Activated CD4-positive, CD25-positive, alpha-beta regulatory T cell treated with anti-CD3 and anti-CD28 coated beads, Interleukin-2, amount 50 U/mL, for 24 hours (primary cell): ENCODE data around the gene ELMO1.

Experiments
- ATAC-seq, 2 donors: fragments of 150-1000 bp; cut with Tn5 transposase; one replicate each; pipeline ENCODE4 v1.10.0; 2021; ENCODE audit warnings: mild to moderate bottlenecking in 1 of 2, moderate library complexity in 1 of 2

Gene ELMO1

DNA sequence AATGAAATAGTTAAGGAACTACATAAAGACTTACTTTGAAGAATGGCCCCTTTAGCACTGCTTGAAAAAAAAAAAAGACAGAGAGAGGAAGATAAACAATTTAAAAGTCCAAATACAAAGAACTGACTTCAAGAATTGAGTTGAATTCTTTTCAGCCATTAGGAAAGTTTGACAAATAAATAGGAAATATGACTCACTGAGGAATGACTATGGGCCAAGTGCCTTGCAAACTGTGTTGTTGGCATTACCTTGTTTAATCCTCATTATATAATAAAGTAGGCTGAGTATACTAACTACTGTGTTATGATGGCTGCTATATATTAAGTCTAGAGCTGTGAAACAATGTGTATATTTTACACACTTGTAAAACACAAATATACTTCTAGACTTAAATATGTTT, 151.1 kb downstream of the ELMO1 start:
- peak in 1 of 2 donors; percentile 43 for ATAC-seq

GRCh38 chr7:37295401-37295800, 153.3 kb downstream of the ELMO1 start:
- no peak for ATAC-seq

DNA sequence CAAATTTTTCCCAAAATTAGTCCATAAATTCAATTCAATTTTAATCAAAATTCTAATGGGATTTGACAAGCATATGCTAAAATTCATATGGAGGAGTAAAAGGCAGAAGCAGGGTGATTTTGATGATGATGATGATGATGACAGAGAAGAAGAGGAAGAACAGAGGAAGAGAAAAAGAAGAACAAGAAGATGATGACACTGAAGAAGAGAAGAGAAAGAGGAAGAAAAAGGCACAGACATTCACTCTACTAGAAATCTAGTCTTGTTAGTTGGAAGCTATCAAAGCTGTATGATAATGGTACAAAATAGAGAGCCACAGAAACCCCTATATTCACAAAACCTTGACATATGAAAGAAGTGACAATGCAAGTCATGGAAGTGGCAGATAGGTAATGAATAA, 157.9 kb downstream of the ELMO1 start:
- no peak for ATAC-seq

DNA sequence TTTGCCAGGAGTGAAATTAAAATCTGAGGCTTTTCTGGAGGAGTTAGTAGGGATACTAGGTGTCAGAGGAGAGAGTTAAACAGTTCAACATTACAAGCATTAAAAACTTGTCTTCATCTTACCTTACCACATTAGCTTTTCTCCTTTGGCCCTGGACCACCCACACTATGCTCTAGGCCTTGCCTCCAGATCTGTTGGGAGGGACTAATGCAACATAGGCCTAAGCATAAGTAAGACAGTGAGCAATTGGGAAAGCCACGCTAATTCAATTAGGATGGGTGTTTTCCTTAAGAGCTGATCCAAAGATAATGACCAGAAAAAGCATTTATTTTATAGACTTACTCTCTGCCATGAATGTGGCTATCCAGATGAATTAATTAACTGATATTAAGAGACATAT, 158.9 kb downstream of the ELMO1 start:
- ATAC-seq = no peak

DNA sequence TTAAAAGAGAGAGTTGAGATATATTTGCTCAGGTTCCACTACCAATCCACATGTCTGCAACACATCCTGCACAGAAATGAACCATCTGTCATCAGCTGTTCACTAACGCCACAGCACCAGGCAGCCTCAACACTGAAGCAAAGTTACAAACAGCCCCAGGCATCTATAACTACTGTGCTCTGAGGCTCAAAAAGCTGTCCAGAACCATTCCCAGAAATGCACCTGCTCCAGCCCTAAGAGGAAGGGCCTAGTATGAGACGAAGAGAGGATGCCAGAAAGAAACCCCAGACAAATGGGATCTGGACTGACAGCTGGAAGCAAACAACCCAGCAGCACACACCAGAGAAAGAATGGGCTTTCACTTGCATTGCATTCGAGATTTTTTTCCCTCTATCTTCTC, 159.3 kb downstream of the ELMO1 start:
- ATAC-seq = no peak

- no peak for ATAC-seq
Measured at GRCh38 chr7:37287131-37287855, 161.4 kb downstream of the ELMO1 start.

DNA sequence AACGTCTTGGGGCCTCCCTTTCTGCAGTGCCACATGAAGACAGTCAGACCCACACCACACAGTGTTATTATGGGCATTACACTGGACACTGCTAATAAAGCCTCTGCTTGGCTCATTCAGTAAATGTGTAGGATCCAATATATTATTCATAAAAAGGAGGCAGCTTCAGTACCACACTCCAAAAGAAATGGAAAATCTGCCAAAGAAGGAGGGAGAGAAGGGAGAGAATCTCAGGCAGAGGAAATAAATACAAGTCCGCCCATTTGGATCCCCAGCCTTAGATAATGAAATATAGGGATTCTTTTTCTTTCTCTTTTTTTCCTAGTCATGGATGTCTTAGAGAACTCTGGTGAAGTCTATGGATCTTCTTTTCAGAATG, 162.2 kb downstream of the ELMO1 start:
- ATAC-seq = no peak

DNA sequence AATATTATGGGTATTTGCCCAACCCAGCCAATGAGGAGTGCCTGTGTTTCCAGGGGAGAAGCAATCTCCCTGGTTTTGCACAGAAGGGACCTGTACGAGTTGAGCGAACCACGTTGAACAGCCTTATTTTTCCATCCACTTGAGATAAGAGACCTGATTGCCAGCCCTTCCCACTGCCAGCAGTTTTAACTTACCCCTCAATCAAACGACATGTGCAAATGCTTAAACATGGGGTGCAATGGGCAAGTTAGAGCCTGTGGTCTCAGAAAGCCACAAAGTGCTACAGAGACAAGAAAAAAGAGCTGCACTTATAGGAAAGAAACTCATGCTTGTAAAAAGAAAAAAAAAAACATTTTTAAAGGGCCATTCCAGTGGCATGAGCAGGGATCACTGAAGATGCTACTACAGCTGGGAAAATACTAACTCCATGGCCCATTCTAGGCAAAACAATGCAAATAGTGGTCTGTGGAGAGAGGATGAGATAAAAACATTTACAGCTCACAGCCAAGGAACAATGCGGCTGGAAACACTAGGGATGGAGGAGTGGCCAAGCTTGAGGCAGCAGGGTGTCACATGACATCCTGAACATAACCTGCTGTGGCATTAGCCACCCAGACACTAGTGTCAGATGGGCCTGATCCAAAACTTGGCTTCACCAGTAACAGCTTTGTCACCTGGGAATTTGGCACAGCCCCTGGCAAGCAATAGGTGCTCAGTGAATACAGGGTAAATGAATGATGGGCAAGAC, 162.8 kb downstream of the ELMO1 start:
- no peak for ATAC-seq

GRCh38 chr7:37284805-37285231, 163.8 kb downstream of the ELMO1 start:
- ATAC-seq = peak in 1 of 2 donors; percentile 5

- no peak for ATAC-seq
Measured at GRCh38 chr7:37284285-37284684, 164.4 kb downstream of the ELMO1 start.

- no peak for ATAC-seq
Measured at GRCh38 chr7:37283716-37284115, 164.9 kb downstream of the ELMO1 start.

DNA sequence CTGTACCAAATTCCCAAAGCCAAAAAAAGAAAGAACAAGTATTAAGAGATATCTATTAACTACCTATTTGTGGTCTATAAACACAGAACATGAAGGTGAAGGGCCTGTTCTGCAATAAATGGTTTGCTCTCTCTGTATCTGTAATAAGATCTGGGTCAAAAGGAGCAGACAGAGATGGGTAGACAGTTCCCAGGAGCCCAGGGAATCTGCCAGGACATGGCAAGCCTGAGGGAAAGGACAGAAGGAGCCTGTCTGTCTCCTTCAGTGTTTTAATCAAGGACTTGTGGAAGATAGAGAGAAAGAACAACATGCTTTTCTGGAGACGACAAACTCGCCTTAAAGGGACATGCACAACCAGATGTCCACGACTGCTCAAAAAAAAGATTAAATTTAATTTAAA, 165.7 kb downstream of the ELMO1 start:
- ATAC-seq = no peak

- no peak for ATAC-seq
Measured at GRCh38 chr7:37282093-37282444, 166.6 kb downstream of the ELMO1 start.

DNA sequence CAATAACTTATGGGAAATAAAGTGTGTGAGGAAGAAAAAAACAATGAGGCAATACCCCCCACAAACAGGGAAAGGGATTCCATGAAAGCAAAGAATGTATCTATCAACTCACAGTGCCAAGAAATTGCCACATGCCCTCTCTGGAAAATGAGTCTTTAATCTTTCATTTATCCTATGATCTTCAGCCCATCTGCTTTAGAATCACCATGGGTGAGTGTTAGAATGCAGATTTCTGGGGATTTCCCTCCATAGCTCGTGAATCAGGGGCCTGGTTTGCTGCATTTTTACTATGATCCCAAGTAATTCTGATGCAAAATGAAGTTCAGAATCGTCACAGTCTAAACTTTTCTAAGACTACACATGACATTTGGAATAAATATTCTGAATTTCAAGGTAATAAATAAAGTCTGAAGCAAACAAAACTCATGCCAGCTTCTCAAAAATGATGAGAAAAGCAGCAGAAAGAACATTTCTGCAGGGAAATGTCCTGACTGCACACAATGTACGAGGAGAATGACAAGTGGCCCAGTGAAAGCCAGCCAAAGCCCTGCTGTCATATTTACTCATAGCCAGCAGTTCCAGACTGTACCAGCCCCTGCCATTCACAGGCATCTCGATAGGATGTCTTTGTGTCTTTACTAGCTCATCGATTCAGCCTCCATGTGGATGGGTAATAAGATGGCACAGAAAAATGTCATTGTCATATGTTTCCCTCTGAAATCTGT, 167.1 kb downstream of the ELMO1 start:
- ATAC-seq = no peak

- ATAC-seq = no peak
Measured at GRCh38 chr7:37277513-37277912, 171.2 kb downstream of the ELMO1 start.

DNA sequence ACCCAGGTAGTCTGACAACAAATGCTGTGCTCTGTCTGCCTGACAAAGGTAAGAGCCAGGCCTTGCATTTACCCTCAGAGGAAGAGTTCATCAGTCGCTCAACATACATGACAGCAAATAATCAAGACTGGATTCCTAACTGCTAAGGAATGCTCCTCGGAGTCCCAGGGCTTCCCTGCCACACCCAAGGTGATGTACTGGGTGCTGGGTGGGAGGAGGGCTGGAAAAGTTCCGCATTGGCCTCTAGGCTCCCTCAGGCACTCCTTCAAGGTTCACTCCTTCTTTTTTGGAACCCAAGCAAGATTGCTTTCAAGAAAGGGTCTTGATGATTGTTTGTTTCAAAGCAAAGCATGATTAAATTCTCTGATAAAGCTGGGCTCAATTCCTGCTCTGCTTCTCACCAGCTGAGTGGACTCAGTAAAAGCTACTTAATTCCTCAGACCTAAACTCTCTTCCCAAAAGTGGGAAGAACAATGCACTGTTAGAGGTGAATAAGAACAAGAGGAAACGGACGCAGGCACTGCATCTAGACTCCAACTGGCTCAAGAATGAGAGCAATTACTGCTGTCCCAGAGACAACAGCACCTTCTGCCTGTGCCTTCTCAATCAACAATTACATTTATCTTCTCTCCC, 173.5 kb downstream of the ELMO1 start:
- ATAC-seq = no peak

GRCh38 chr7:37273891-37274290, 174.8 kb downstream of the ELMO1 start:
- ATAC-seq = no peak

DNA sequence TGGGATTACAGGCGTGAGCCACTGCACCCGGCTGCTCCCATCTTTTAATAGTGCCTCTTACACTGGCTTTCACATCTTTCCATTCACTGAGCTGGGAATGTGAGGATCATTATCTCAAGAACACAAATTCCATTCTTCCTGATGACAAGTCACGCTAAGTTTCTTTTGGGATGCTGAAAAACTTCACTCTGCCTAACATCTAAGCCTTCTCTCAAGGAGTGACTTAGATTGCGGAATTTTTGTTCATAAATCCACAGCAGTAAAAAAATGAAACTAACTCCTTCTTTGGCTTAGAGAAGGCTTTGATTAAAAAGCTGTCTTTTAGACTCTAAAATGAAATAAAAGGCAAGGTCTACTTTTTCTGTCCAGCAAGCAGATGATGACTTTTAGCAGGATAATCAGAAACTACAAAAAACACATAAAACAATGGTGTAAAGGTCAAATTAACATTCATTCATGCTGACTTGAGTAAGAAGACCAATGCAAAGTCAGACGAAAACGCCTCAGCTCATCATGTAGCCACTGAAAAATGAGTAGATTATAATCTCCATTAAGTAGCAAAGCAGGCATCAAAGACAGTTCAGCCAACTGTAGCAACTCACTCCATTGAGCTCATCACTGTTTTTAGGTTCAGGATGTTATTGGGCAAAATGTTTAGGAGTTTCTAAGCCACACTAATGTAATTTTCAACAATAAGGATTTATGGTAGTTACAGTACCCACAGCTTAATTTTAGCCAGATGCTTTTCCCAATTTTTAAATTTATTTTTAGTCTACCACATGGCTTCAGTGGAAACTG, 178.8 kb downstream of the ELMO1 start:
- no peak for ATAC-seq

DNA sequence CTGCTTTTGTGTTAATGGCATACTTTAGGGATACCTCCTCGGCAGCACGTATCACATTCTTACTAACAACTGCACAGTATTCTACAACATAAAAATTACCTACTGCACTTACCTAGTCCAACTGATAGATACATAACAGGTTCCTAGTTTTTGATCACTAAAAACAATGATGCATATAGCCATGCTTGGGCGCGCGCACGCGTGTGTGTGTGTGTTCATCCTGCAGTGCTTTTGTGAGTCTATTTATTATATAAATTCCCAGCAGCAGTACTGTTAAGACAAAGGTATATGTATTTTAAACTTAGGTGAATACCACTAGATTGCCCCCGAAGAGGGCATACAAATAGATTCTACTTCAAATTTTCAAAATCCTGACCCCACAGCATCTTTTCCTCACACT, 181.4 kb downstream of the ELMO1 start:
- ATAC-seq = no peak

DNA sequence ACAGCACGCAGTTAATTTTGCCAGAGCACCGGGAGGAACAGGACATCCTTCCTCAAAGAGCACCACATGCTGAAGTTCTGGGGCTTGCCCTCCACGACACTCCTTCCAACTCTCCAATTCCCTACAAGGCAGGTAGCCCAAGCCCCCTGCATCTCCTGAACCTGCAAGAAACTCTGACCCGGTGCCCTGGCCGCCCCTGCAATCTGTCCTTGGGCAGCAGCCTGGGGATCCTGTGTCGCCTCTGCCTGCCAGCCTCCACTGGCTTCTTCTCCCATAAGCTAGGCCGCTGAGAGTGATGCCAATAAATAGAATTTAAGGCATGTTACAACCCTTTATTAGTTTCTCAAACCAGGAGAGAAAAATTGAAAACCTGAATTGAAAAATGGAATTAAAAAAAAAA, 182.8 kb downstream of the ELMO1 start:
- no peak for ATAC-seq

DNA sequence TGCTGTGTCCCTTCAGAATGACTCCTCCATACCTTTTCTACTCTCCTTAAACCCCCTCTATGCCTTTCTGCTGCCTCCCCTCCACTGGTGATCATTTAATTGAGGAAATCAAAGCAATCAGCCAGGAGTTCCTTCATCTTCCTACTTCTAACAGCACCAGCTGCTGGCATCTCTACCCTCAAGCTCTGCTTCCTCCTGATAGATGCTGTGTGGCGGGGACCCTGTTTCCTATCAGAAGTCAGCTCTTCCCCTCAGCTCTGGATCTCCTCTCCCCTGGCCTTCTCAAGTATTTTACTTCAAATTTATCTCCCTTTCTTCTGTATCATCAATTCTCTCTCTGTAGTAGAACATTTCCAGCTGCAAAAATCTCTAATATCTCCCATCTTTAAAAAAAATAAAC, 183.7 kb downstream of the ELMO1 start:
- no peak for ATAC-seq

DNA sequence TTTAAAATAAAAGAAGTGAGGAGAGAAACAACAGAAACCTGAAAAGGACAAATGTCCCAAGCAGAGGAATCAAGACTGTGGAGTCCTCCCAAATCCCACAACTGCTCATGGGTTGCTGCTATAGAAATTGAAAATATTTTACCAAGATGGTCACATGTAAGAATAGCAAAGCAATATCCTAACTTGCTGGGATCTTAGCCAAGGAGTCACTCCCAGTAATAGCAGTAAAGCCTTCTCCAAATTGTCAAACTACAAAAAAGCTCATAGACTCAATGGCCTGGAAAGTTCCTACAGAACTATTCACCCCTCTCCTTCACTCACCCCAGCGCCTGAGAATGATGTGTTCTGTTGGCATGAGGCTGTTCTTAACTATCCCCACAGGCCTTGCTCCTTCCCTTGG, 186.5 kb downstream of the ELMO1 start:
- ATAC-seq = no peak
